Activated CD8-positive, alpha-beta memory T cell treated with anti-CD3 and anti-CD28 coated beads for 4 hours (primary cell): ENCODE results near the gene RPS2.
A peak's percentile ranks its signal among the peaks of the same experiment; 100 is the strongest.
"Not testable (repeated sequence)": the region's sequence is repeated elsewhere in the genome, so short reads cannot be mapped to it uniquely, and the experiment has no call there.

ENCODE experiments used
- DNase-seq, 2 donors: peaks; one replicate each; pipeline ENCODE4 v3.0.0-alpha.2; 2020; ENCODE audit warnings: low read depth in 2 of 2

RPS2 gene

DNA sequence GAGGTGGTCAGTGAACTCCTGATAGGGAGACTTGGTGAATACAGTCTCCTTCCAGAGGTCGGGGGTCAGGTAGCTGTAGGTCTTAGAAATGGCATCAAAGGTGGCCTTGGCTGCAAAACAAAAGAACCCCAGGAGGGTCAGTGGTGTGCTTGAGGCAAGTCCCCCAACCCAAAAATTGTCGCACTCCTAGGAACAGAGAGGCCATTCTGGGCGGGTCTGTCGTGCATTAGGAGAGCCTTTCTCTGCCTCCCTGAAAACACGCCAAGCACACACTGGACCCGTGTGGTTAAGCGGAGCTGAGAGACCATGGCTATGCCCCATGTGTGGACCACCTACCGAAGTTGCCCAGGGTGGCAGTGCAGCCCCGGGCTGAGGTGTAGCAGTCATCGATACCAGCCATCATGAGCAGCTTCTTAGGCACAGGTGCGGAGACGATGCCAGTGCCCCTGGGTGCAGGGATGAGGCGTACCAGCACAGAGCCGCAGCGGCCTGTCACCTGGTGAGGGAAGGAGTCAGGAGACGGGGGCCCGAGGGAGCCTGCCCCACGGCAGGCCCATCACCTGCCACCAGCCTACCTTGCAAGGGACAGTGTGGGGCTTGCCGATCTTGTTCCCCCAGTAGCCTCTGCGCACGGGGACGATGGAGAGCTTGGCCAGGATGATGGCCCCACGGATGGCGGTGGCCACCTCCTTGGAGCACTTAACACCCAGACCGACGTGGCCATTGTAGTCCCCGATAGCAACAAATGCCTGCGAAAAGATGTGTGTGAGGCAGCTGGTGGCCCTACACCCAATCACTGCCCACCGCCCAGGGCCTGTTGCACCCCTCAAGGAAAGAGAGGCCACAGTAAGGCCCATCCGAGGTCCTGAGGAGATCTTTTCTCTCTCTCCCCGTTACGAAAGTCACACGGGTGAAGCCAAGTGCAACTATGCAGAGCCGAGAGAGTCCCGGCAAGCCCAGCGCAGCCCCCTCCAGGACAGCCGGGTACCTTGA is 2.2 kb downstream of the RPS2 start:
- DNase-seq = not testable (repeated sequence)

DNA sequence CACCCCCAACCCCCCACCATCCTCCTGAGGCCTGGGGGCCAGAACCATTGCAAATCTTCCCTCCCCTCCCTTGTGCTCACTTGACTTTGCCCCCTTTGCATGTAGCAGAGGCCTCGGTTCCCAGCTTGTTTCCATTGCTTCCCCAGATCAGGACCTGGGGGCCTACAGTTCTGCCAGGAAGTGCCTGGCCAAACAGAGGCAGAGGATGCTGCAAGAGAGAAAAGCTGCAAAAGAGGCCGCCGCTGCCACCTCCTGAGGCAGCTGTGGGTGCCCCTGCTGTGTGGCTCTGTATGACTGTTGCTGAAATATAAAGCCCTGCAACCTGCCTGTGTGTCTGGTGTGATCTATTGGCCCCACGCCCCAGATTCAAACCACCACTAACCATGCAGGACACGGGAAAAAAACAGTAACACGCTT is 3.0 kb downstream of the RPS2 start:
- DNase-seq = no peak

DNA sequence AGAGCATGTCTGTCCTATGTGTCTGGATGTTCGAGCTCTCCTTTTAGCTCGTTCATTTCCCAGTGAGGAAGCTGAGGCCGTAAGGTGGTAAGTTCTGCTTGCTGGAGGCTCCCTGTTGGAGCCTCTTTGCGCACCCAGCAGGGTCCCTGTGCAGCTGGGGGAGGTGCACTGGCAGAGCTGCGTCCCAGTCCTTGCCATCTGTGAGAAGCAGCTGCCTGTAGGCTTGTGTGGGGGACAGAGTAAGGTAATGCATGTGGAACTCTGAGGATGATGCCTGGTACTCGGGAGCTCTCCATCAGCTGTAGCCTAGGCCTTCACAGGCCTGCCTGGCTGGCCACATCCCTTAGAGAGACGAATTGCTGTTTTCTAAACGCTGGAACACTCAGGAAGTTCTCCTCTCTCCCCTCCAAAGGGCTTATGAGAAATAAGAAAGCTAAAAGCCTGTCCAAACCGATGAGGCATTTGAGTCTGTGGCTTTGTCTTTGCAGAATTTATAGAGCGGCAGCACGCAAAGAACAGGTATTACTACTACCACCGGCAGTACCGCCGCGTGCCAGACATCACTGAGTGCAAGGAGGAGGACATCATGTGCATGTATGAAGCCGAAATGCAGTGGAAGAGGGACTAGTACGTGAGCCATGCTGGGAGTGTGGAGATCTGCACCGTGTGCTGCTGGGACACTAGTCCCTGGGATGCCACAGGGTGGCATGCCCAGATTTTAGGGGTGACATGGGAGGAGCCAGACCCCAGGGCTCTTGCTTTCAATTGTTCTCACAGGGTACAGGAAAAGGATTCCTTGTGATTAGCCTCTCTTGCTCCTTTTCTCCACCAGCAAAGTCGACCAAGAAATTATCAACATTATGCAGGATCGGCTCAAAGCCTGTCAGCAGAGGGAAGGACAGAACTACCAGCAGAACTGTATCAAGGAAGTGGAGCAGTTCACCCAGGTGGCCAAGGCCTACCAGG is 3.7 kb downstream of the RPS2 start:
- DNase-seq = no peak

DNA sequence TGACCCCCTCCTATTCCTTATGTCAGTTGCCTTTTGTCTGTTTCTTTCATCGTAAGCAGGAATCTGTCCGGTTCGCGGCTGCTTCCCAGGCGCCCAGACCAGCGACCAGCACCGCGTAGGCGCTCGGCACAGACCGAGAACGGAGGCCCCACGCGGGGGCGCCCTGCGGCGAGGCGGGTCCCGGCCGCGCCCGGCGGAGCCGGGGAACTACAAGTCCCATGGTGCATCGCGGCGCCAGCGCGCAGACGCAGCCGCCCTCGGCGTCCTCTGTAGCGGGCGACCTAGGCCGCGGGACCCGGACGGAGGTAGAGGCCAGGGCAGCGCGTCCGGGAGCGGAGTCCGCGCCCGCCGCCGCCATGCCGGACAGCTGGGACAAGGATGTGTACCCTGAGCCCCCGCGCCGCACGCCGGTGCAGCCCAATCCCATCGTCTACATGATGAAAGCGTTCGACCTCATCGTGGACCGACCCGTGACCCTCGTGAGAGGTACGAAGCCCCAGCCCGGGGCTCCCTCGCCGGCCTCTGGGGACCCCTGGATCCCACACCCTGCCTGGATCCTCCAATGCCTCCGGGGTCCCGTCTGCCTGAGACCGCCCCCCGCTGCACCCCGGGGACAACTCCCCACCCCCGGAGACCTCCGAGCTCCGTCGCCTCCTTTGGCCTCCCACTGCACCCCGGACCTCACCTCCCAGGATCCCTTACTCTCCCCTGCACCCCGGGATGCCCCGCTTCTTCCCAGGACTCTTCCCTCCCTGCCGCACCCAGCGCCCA is 5.2 kb downstream of the RPS2 start, which contains the start of gene NDUFB10:
NDUFB10 (plus strand) TSS at position 270 of the 771 bp plus-strand sequence; CDS start at position 357, 87 bp downstream.
- peak; percentile 72 to 80 for DNase-seq

DNA sequence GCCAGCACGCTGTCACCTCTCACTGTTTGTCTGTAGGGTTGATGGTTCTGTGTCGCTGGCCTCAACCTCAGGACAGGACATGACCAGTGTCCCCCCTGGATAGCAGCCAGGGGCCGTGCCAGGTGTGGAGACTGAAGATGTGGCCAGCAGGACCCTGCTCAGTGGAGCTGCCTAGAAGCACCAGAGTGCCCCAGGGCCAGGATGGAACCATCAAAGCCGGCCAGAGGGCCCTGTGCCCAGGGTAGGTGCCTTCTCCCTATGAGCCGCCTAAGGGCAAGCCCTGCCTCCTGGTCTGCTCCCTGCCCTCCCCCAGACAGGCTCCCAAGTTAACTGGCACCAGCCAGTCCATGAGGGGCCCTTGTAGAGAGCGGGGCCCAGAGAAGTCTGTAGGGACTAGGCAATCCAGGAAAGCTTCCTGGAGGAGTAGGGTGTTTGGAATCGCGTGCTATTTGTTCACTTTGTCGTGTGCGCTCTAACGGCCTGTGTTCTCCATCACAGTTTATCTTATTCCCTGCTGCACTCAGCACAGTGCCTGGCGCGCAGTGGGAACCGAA is 5.8 kb downstream of the RPS2 start:
- no peak for DNase-seq

DNA sequence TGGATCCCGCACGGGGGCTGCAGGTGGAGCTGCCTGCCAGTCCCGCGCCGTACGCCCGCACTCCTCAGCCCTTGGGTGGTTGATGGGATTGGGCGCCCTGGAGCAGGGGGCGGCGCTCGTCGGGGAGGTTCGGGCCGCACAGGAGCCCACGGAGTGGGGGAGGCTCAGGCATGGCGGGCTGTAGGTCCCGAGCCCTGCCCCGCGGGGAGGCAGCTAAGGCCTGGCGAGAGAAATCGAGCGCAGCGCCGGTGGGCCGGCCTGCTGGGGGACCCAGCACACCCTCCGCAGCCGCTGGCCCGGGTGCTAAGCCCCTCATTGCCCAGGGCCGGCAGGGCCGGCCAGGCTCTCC is 6.5 kb downstream of the RPS2 start:
- DNase-seq = not testable (repeated sequence)

DNA sequence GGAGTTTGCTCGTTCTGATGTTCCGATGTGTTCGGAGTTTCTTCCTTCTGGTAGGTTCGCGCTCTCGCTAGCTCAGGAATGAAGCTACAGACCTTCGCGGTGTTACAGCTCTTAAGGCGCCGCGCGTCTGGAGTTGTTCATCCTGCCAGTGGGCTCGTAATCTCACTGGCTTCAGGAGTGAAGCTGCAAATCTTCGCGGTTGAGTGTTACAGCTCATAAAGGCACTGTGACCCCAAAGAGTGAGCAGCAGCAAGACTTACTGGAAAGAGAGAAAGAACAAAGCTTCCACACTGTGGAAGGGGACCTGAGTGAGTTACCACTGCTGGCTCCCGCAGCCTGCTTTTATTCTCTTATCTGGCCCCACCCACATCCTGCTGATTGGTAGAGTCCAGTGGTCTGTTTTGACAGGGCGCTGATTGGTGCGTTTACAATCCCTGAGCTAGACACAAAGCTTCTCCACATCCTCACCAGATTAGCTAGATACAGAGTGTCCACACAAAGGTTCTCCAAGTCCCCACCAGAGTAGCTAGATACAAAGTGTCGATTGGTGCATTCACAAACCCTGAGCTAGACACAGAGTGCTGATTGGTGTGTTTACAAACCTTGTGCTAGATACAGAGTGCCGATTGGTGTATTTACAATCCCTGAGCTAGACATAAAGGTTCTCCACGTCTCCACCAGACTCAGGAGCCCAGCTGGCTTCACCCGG is 7.0 kb downstream of the RPS2 start:
- not testable (repeated sequence) for DNase-seq

DNA sequence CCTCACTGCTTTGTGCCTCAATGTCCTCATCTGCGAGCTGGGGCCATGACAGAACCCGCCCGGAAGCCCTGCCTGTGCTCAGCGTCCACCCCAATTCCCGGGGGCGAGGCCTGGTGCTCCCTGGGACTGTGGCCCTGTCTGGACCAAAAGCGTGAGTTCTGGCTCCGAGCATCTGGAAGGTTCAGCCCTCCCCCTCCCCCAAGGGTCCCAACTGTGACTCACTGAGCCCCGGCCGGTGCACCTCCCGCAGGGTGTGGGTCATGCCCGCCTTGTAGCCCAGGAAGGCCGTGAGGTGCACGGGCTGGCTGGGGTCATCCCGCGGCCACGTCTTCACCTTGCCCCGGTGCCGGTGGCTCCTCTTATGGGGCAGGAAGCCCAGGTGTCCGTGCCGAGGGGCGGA is 10.9 kb downstream of the RPS2 start:
- no peak for DNase-seq

DNA sequence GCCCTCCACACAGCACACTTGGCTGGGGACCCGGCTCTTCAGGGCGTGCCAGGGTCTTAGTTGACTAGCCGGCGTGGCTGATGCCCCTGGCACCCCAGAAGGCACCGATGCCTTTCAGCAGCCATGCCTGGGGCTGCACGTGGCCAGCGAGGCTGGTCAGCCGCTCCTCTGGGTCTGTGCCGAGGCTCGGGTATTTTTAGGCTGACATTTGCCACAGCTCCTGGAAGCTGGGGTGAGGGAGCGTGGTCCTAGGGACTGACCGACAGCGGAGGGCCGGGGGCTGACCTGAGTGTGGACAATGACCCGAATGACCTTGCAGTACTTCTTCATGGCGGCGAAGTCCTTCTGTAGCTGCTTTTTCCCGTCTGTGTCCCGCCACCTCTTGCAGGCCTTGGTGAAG is 14.1 kb downstream of the RPS2 start:
- DNase-seq = no peak

DNA sequence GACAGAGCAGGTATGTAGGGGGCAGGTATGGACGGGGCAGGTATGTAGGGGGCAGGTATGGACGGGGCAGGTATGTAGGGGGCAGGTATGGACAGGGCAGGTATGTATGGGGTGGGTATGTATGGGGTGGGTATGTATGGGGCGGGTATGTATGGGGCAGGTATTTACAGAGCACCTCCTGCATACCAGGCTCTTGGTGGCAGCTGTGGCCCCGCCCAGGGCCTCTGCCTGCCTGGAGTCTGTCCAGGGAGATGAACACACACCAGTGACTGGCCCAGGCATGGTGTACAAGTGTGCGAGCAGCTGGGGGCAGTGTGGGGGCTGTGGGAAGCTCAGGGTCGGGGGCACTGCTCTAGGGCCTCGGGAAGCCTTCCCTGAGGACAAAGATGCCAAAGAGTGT is 14.6 kb downstream of the RPS2 start:
- no peak for DNase-seq

DNA sequence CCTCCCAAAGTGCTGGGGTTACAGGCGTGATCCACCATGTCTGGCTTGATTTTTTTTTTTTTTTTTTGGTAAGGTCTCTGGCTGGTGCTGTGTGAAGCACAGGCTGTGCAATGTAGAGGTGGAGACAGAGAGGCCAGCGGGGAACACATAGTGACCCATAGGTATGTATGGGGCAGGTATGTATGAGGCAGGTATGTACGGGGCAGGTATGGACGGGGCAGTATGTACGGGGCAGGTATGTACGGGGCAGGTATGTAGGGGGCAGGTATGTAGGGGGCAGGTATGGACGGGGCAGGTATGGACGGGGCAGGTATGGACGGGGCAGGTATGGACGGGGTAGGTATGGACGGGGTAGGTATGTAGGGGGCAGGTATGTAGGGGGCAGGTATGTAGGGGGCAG is 15.1 kb downstream of the RPS2 start:
- DNase-seq = no peak

DNA sequence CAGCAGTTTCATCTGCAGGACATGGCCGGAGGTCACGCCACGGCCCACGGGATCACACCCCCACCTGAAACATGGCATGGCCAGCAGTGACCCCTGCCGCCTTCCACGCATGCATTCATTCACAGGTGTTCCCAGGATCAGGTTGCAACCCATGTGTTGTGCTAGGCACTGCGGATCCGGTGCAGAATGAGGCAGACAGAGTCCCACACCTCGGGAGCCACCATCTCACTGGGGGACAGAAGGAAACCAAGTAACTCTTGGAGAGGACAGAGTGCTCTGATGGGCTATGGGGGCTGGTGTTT is 17.3 kb downstream of the RPS2 start:
- DNase-seq = no peak

DNA sequence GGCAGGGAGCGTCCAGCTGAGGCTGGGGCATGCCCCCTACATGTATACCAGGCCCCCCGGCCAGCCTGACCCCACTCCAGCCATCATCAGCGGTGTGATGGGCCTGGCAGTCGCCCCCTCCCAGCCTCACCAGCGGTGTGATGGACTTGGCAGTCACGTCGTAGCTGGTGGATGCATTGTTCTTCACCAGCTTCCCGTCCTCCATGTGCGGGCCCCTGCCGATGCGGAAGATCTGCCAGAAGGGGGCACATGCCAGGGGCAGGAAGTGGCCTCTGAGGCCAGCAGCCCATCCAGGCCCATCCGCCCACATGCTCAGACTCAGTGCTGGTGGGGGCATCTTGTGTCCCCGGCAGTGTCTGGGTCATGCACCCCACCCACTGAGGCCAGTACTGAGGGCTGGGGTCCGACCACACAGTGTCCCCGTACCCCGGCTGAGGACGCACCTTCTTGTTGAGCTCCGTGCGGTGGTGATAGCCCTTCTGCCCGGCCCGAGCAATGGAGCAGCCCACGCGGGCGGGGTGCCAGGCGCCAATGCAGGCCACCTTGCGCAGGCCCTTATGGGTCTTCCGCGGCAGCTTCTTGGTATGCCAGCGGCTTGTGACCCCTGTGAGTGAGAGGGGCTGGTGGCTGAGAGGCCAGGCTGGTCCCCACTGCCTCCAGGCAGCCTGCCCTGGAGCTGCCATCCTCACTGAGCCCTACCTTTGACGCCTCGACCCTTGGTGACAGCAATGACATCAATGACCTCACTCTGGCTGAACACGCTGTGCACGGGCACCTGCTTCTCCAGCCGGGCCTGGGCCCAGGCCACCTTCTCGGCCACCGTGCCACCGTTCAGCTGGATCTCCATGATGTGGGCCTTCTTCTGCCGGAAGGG is 17.9 kb downstream of the RPS2 start:
- no peak for DNase-seq

DNA sequence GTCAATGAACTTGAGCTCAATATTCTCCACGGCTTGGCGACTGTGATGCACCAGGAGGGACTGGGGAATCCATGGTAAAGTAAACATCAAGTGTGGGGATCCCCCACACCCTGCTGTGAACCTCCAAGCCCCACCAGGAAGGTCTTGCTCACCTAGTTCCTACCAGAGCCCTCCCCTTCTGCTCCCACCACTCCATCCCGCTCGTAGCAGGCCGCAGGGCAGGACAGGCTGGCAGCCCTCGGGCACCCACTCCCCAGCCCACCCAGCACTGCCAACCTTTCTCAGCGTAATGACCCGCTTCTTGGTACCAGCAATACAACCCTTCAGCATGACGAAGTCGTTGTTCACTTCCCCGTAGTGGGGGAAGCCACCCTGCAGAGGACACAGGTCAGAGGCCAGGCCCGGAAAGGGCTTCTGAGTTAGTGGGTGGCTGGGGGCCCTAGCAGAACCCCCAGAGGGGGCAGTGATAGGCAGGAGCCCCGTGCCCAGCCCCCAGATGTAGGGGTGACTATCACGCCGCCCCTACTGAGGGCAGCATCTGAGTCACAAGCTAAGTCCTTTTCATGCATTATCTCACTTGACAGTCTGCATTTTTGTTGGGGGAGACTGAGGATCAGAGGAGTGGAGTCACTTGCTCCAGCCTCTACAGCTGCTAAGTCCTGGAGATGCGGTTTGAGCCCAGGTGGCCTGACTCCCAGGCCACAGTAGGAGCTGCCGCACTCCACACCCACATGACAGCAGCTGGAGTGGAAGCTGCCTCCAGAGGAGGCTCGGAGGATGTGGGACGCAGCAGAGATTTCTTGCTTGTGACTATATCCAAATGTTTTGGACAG is 18.9 kb downstream of the RPS2 start:
- no peak for DNase-seq

DNA sequence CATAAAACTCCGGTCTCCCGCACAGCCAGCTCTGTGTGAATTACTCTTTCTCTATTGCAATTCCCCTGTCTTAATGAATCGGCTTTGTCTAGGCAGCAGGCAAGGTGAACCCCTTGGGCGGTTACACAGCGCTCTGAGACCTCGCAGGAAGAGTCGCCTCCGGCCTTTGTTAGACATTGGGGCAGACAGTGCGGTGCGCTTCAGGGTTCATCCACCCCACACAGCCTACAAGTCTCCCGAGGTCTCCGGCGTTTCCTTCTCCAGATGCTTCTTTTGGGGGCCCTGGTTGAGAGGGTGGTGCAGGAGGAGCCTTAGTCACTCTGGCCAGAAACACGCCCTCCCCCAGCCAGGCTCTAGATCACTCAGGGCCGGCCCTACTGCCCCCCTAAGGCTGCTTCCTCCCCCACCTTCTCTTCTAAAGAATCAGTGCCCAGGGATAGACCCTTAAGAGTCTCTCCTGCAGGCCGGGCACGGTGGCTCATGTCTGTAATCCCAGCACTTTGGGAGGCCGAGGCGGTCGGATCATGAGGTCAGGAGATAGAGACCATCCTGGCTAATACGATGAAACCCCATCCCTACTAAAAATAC is 19.9 kb downstream of the RPS2 start:
- no peak for DNase-seq

DNA sequence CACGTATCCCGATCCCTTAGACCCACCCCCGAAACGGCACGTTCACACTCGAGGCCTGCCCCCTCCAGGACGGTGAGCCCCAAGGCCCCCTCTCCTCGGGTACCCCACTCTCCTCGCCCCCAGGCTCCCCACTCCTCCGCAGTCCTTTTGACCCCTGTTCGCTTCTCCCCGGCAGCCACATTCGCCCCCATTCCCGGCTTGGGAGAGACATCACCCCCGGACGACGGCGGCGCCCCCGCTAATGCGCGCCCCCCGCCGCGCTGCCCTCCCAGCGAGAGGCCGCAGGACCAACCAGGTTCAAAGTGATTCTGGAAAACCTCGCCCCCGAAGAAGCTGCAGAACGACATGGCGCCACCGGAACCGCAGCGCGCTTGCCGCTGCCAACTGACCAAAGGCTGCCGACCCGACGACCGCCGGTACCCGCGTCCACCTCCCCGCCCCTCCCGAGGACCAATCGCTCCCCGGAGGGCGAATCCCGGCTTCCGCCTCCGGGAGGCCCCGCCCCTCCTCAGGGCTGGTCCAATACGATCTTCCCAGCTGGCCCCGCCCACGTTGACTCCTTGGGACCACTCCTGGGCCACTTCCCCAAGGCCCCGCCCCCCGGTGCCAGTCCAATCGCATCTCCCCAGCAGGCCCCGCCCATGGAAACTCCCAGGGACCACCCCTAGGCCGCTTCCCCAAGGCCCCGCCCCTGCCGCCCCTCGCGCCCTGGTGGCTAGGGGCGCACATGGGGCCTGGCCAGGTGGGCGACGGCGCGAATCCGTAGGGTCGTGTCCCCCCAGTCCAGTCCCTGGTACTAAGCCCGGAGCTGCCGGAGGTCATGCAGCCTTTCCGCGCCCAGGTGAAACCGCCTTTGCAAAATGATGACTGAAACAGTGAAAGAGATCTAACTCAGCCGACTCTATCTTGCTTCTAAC is 21.6 kb downstream of the RPS2 start, which contains the start of gene MSRB1:
MSRB1 (minus strand) TSS at position 390 of the 917 bp plus-strand sequence; CDS start at position 347, 43 bp downstream.
- DNase-seq = peak; percentile 97 to 98
